IPS-15b (cell line): ENCODE measurements around the gene SNRNP27.

Experiments used
- H3K27me3 ChIP-seq: one replicate; pipeline ENCODE4 v1.6.1; 2013; ENCODE audit warnings: low read length; ENCODE audit not compliant: control insufficient read depth, insufficient read depth
- H3K36me3 ChIP-seq: one replicate; pipeline ENCODE4 v1.6.1; 2013; ENCODE audit warnings: low read length; ENCODE audit not compliant: control insufficient read depth, insufficient read depth
- H3K4me1 ChIP-seq: one replicate; pipeline ENCODE4 v1.6.1; 2013; ENCODE audit warnings: mild to moderate bottlenecking, low read length; ENCODE audit not compliant: control insufficient read depth, insufficient read depth
- H3K4me3 ChIP-seq: one replicate; pipeline ENCODE4 v1.5.1; 2013; ENCODE audit warnings: low read depth, low read length
- H3K9ac ChIP-seq: one replicate; pipeline ENCODE4 v1.6.1; 2013; ENCODE audit warnings: low read depth, mild to moderate bottlenecking, low read length
- H3K9me3 ChIP-seq: one replicate; pipeline ENCODE4 v1.6.1; 2013; ENCODE audit warnings: mild to moderate bottlenecking, low read length; ENCODE audit not compliant: control insufficient read depth, insufficient read depth

The SNRNP27 gene, protein sequence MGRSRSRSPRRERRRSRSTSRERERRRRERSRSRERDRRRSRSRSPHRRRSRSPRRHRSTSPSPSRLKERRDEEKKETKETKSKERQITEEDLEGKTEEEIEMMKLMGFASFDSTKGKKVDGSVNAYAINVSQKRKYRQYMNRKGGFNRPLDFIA

DNA sequence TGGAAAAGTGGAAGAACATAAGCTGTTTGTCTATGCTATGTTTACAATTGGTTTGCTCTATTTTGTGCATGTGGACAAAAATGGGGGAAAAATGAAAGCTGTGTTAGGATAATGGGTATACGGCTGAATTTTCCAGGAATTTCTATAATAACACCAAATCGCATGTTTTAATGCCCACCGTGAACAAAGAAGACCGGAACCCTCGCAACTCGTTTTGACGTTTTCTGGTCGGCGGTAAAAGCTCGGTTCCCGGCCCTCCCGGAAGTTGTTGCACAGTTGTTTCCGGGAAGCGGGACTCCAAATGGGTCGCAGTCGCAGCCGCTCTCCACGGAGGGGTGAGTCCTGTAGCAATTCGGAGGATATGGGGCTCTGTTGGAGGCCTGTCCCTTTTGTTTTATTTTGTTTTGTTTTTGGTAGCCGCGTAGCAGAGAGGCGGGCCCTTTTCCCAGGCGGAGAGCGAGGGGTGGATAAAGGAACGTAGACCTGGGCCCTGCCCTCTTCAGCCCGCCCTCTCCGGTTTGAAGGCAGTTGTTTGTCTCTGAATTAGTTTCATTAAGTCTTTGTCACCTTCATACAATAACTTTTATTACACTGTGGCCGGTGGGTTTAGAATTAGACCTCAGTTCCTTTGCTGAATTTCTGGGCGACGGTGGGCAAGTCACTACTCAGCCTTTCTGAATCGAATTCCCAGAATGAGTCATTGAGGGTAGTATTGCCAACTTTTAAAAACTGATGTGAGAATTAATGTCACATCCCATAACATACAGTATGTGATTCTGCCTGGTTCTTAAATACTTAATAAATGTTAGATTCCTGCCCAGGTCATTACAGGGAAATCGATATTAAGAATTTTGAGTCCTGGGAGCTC is at the start of gene SNRNP27:
Gene SNRNP27 (plus strand): TSS at position 273 of the 868 bp plus-strand sequence. CDS start 29 bp downstream, at position 302.
- Histone ChIP-seq H3K36me3 (no peaks in the 10 kb centered on the region), H3K4me3 (peak within 1 kb of the TSS; percentile 91), H3K9ac (peak within 1 kb of the TSS; percentile 94), H3K27me3 (no peaks in the 10 kb centered on the region), H3K9me3 (no peaks in the 10 kb centered on the region), H3K4me1 (no peaks in the 10 kb centered on the region)

DNA sequence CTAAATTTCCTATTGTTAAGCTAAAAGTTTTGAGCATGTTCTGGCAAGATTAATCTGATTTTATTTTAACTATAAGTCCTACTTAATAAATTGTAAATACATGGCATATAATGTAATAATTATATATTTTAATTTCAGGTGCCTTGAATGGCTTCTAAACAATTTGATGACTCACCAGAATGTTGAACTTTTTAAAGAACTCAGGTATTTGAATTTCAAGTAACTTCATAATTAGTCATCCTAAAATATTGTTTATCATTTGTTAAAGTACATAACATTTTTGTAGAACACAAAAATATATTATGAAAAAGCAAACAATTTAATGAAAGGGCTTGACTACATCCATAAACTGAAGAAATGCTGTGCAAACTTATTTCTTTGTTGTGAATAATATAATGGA is 49.8 kb upstream of the SNRNP27 start:
- Histone ChIP-seq H3K4me1 (no peaks in the 10 kb centered on the region), H3K36me3 (peaks cover 7% of the 10 kb centered on the region), H3K9ac (no peak overlapping the region), H3K9me3 (no peaks in the 10 kb centered on the region), H3K27me3 (no peaks in the 10 kb centered on the region), H3K4me3 (no peak overlapping the region)

DNA sequence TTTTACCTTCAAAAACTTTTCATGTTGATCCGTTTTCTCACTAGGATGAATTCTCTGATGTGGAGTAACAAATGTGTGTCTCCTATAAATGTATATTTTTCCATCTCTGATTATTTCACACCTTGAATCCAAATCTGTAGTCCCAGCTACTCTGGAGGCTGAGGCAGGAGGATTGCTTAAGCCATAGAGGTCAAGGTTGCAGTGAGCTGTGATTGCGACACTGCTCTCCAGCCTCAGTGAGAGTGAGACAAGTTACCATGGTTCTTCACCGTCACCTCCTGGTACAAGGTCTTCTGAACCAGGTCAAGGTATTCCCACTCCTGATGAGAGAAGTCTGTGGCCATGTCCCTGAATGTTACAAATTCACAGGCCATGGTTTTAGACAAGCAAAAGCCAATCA is 49.2 kb upstream of the SNRNP27 start:
- no peaks in the 10 kb centered on the region for H3K27me3 ChIP-seq
- peaks cover 7% of the 10 kb centered on the region for H3K36me3 ChIP-seq
- no peak overlapping the region for H3K9ac ChIP-seq
- H3K4me1 ChIP-seq: no peaks in the 10 kb centered on the region
- H3K9me3 ChIP-seq: no peaks in the 10 kb centered on the region
- H3K4me3 ChIP-seq: no peak overlapping the region

DNA sequence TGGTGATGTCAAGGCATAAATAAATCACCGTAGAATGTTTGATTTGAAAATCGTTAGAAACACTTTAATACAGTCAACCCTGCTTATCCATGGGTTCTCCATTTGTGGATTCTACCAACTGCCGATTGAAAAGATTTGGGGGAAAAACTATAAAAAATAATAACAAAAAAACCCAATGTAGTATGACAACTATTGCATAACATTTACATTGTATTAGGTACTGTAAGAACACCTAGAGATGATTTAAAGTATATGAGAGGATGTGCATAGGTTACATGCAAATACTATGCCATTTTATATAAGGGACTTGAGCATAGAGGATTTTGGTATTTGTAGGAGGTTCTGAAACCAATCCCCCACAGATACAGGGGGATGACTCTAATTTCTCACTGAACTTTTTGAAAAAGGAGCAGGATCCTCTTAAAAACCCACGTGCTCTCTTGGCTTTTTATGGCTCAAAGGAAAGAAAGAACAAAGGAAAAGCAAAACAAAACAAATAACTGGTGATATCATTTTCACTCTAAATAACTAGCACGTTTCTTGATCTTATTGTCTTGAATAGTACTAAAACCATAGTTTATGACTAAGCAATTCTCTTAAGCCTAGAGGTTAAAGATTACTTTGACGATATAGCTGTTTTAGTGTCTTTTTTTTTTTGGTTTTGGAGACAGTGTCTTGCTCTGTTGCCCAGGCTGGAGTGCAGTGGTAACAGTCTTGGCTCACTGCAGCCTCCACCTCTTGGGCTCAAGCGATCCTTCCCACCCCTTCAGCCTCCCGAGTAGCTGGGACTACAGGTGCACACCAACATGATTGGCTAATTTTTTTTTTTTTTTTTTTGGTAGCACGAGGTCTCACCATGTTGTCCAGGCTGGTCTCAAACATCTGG is 47.3 kb upstream of the SNRNP27 start:
- no peak overlapping the region for H3K4me3 ChIP-seq
- H3K4me1 ChIP-seq: no peaks in the 10 kb centered on the region
- no peaks in the 10 kb centered on the region for H3K9me3 ChIP-seq
- H3K9ac ChIP-seq: no peak overlapping the region
- no peaks in the 10 kb centered on the region for H3K27me3 ChIP-seq
- peaks cover 7% of the 10 kb centered on the region for H3K36me3 ChIP-seq

DNA sequence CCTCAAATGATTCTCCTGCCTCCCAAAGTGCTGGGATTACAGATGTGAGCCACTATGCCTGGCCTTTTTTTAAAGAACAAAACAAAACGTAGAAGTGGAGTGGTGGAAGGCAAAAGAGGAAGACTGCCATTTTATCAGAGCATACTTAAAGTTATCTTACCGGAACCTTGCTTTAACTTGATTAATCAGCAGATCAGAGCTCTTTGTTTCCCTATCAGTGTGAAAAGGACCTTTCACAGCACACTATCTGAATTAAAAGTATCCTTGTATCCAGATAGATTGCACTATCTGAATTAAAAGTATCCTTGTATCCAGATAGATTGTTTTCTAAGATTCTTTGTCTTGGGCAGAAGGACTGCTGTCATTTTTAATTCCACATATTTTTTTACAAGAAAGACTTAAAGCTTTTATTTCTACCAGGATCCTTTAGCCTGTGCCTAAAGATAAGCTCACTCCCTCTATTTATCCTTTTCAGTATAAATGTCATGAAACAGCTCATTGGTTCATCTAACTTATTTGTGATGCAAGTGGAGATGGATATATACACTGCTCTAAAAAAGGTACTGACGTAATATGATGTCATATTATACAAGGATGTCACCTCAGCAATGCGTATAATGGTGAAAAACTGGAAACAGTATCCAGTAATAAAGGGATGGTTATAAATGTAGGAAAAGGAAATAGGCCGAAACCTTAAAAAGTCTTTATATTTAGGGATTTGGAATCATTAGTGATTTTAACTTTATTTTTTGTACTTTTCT is 46.5 kb upstream of the SNRNP27 start:
- no peaks in the 10 kb centered on the region for H3K9me3 ChIP-seq
- H3K36me3 ChIP-seq: peaks cover 7% of the 10 kb centered on the region
- no peaks in the 10 kb centered on the region for H3K4me1 ChIP-seq
- no peaks in the 10 kb centered on the region for H3K27me3 ChIP-seq
- H3K9ac ChIP-seq: no peak overlapping the region
- no peak overlapping the region for H3K4me3 ChIP-seq

DNA sequence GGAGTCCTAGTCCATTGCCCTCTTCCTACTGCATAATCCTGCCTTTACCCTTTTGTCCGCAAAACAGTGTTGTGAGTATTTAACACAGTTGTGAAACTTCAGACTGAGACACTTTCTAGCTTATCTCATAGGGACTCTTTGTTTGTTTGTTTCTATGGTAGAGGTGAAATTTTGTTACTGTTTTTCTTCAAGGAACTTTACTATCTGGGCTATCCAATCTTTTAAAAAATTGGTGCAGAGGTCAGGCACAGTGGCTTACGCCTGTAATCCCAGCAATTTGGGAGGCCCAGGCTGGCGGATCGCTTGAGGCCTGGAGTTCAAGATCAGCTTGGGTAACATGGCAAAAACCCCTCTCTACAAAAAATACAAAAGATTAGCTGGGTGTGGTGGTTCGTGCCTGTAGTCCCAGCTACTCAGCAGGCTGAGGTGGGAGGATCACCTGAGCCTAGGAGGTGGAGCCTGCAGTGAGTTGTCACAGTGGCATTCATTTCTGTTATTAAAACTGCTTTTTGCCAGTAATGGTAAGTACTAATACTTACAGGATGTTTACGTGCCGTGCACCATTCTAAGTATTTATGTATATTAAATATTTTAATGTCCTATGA is 45.5 kb upstream of the SNRNP27 start:
- no peaks in the 10 kb centered on the region for H3K9me3 ChIP-seq
- peaks cover 7% of the 10 kb centered on the region for H3K36me3 ChIP-seq
- H3K9ac ChIP-seq: no peak overlapping the region

DNA sequence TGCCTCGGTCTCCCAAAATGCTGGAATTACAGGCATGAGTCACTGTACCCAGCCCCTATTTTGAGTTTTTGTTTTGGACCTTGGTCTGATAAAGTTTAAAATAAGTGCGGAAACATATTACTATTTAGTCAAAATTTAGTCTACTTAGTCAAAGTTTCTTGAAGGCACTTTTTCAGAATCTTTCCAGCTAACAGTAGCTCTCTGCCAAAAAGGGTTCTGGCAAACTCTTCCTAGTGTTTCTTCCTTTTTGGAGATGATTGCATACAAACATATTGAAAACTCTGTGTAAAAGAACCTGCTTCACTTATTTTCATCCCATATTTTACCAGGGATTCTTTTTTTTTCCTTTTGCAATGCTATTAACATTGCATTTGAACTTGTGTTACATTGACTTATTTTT is 35.5 kb upstream of the SNRNP27 start:
- Histone ChIP-seq H3K4me1 (no peaks in the 10 kb centered on the region), H3K9ac (no peak overlapping the region), H3K9me3 (no peaks in the 10 kb centered on the region), H3K36me3 (peaks cover 2% of the 10 kb centered on the region), H3K4me3 (no peak overlapping the region), H3K27me3 (no peaks in the 10 kb centered on the region)

More for the DNA sequence above, 45.5 kb upstream of the SNRNP27 start:
- no peak overlapping the region for H3K4me3 ChIP-seq
- H3K4me1 ChIP-seq: no peaks in the 10 kb centered on the region
- H3K27me3 ChIP-seq: no peaks in the 10 kb centered on the region

DNA sequence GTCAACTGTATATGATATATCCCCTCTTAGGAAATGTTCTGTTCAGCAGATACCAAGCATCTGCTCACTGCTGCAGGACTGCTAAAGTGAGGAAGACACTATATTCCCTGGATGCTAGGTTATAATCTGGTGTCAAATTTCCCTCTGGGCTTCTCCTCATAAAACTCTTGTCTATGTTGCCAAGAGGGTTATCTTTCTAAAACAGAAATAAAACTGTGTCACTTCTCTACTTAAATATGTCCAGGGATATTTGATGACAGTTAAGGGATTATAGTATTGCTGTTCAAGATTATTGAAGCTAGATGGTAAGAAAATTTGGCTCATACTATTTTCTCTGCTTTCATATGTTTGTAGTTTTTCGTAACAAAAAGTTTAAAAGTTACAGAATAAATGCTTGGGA is 30.5 kb upstream of the SNRNP27 start:
- H3K4me3 ChIP-seq: no peak overlapping the region
- no peaks in the 10 kb centered on the region for H3K9me3 ChIP-seq
- H3K4me1 ChIP-seq: no peaks in the 10 kb centered on the region
- H3K27me3 ChIP-seq: no peaks in the 10 kb centered on the region
- H3K9ac ChIP-seq: no peak overlapping the region
- peaks cover 20% of the 10 kb centered on the region for H3K36me3 ChIP-seq

DNA sequence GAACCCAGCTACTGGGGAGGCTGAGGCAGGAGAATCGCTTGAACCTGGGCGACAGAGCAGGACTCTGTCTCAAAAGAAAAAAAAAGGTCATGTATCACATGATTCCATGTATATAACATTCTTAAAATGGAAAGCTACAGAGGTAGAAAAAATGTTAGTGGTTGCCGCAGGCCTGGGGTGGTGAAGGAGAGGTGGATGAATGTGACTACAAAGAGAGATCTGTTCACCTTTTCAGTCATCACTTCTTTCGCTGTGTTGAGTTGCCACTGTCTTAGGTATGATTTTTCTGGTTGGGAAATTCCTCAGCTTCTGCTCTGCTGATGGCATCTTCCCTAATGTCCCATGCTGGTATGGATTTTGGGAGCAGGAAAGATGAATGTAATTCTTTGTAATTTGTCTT is 5.3 kb upstream of the SNRNP27 start:
- Histone ChIP-seq H3K4me3 (no peak overlapping the region), H3K27me3 (no peaks in the 10 kb centered on the region), H3K9ac (no peak overlapping the region), H3K36me3 (no peaks in the 10 kb centered on the region), H3K4me1 (no peaks in the 10 kb centered on the region), H3K9me3 (no peaks in the 10 kb centered on the region)

DNA sequence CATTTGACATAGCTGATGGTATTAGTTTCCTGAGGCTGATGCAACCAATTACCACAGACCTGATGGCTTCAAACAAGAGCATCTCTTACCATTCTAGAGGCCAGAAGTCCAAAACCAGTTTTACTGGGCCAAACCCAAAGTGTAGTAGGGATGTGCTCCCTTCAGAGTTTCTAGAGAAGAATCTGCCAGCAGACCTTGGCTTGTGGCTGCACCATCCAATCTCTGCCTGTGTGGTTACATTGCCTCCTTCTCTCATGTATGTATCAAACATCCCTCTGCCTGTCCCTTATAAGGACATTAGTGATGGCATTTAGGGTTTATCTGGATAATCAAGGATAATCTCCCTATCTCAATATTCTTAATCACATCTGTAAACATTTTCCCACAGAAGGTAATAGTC is 4.5 kb upstream of the SNRNP27 start:
- H3K36me3 ChIP-seq: no peaks in the 10 kb centered on the region
- no peaks in the 10 kb centered on the region for H3K9me3 ChIP-seq
- no peaks in the 10 kb centered on the region for H3K27me3 ChIP-seq
- H3K4me1 ChIP-seq: no peaks in the 10 kb centered on the region
- H3K9ac ChIP-seq: no peak overlapping the region
- no peak overlapping the region for H3K4me3 ChIP-seq

DNA sequence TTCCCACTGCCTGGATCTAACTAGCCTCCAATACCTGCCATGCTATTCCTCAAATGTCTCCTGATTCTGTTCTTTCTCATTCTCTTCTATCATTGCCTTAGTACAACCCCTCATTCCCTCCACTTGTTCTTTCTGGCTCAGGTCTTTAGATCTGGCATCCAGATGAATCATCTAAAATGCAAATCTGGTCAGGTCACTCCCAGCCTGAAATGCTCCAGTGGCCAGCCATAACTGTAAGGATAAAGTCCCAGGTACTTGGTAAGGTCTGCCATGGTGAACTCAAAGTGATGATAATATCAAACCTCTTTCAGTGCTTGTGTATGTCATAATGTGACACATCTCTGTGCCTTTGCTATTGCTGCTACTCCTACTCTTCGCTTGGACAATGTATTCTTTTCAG is 2.9 kb upstream of the SNRNP27 start:
- H3K9me3 ChIP-seq: no peaks in the 10 kb centered on the region
- H3K4me1 ChIP-seq: no peaks in the 10 kb centered on the region

More for the DNA sequence above, 2.9 kb upstream of the SNRNP27 start:
- Histone ChIP-seq H3K4me3 (no peak overlapping the region), H3K27me3 (no peaks in the 10 kb centered on the region), H3K36me3 (no peaks in the 10 kb centered on the region), H3K9ac (no peak overlapping the region)
